Measurements from ENCODE around the gene AGAP1.

DNA sequence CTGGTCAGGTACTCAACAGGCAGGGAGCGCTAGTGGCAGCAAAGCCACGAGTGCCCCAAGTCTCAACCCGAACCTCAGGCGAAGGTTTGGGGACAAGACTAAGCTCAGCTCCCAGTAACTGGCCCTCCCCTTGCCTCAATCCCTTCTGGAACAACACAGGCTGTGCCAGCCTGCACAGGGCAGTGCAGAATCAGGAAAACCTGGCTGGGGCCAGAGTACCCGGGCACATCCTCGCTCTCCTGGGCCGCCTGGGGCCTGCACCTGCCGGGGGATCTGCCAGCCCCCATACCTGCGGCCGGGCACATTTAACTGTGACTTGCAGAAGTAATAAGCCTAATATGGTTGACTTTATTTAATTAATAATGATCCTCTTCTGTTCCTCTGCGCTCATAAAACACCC, 613.7 kb downstream of the AGAP1 start:
- TF ChIP-seq CTCF (IDR thresholded peaks at IDR 0.05) (no peak), POLR2A (IDR thresholded peaks at IDR 0.05) (no peak)

Data from uterus (tissue), 2 donors.